A673 (cell line): ENCODE measurements around the gene RASD2.

Experiments
- CTCF ChIP-seq: fragments of 300-800, 200-600 bp; sonication (generic); conservative IDR thresholded peaks from 2 replicates; pipeline ENCODE4 v1.5.1; 2017; ENCODE audit warnings: low read depth, mild to moderate bottlenecking, antibody characterized with exemption, low read length, moderate library complexity, mixed read lengths
- EZH2 ChIP-seq: fragments of 200-600 bp; sonication (generic); IDR thresholded peaks from 2 replicates; pipeline ENCODE4 v1.6.1; 2017; ENCODE audit warnings: borderline replicate concordance, low read depth, mild to moderate bottlenecking, mixed read lengths, antibody characterized with exemption, low read length; ENCODE audit not compliant: poor library complexity, severe bottlenecking

GRCh38 chr22:35524966-35525686, 15.5 kb upstream of the RASD2 start:
- no peak for TF ChIP-seq CTCF
- no peak for TF ChIP-seq EZH2
